Measurements from ENCODE around the gene CCDC9.
"Not testable (repeated sequence)": the region's sequence is repeated elsewhere in the genome, so short reads cannot be mapped to it uniquely, and the experiment has no call there.

Gene CCDC9

DNA sequence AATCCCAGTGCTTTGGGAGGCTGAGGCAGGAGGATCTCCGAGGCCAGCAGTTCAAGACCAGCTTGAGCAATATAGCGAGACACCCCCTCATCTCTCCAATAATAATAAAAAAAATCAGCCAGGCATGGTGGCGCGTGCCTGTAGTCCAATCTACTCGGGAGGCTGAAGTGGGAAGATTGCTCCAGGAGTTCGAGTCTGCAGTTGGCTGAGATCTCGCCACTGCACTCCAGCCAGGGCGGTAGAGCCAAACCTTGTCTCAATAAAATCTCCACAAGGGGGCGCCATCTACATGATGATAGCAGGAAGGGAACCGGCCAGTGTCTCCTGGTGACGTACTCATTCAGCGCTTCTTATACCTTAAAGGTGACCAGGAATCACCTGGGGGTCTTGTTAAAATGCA, 39.7 kb downstream of the CCDC9 start:
- WGBS, 2 experiments, result 24 to 26% methylated on average over 12 of the region's 12 CpGs
- no peak overlapping the region for H3K27ac ChIP-seq (ENCODE audit: insufficient read depth, low read depth, low read length, poor library complexity, severe bottlenecking)
- no peaks in the 10 kb centered on the region for H3K36me3 ChIP-seq (ENCODE audit: control insufficient read depth, insufficient read depth, low read length)
- no peak overlapping the region for H3K4me3 ChIP-seq (ENCODE audit: insufficient read depth, low read depth, low read length)
- H3K9me3 ChIP-seq (ENCODE audit: control insufficient read depth, low read length), result no peaks in the 10 kb centered on the region
- H3K4me1 ChIP-seq (ENCODE audit: control insufficient read depth, insufficient read depth, low read length), result no peaks in the 10 kb centered on the region
- no peaks in the 10 kb centered on the region for H3K27me3 ChIP-seq (ENCODE audit: control insufficient read depth, insufficient read depth, low read length, poor library complexity, severe bottlenecking)

GRCh38 chr19:47300867-47301266, 44.5 kb downstream of the CCDC9 start:
- not testable (repeated sequence) for H3K9me3 ChIP-seq (ENCODE audit: control insufficient read depth, low read length); H3K4me1 ChIP-seq (ENCODE audit: control insufficient read depth, insufficient read depth, low read length)
- WGBS, 2 experiments, result 93% methylated on average over 12 of the region's 14 CpGs

GRCh38 chr19:47302249-47302648, 45.9 kb downstream of the CCDC9 start:
- no peaks in the 10 kb centered on the region for H3K27me3 ChIP-seq (ENCODE audit: control insufficient read depth, insufficient read depth, low read length, poor library complexity, severe bottlenecking)
- no peaks in the 10 kb centered on the region for H3K36me3 ChIP-seq (ENCODE audit: control insufficient read depth, insufficient read depth, low read length)
- H3K4me1 ChIP-seq (ENCODE audit: control insufficient read depth, insufficient read depth, low read length), result no peaks in the 10 kb centered on the region
- 95 to 98% methylated on average over 10 of the region's 10 CpGs for WGBS, 2 experiments
- H3K4me3 ChIP-seq (ENCODE audit: insufficient read depth, low read depth, low read length), result no peak overlapping the region
- H3K9me3 ChIP-seq (ENCODE audit: control insufficient read depth, low read length), result no peaks in the 10 kb centered on the region
- H3K27ac ChIP-seq (ENCODE audit: insufficient read depth, low read depth, low read length, poor library complexity, severe bottlenecking), result no peak overlapping the region

More at GRCh38 chr19:47300867-47301266, 44.5 kb downstream of the CCDC9 start:
- not testable (repeated sequence) for H3K36me3 ChIP-seq (ENCODE audit: control insufficient read depth, insufficient read depth, low read length); H3K27me3 ChIP-seq (ENCODE audit: control insufficient read depth, insufficient read depth, low read length, poor library complexity, severe bottlenecking); H3K27ac ChIP-seq (ENCODE audit: insufficient read depth, low read depth, low read length, poor library complexity, severe bottlenecking); H3K4me3 ChIP-seq (ENCODE audit: insufficient read depth, low read depth, low read length)

GRCh38 chr19:47303966-47304365, 47.6 kb downstream of the CCDC9 start:
- Histone ChIP-seq H3K36me3 (ENCODE audit: control insufficient read depth, insufficient read depth, low read length) (no peaks in the 10 kb centered on the region), H3K27me3 (ENCODE audit: control insufficient read depth, insufficient read depth, low read length, poor library complexity, severe bottlenecking) (no peaks in the 10 kb centered on the region), H3K4me3 (ENCODE audit: insufficient read depth, low read depth, low read length) (no peak overlapping the region), H3K4me1 (ENCODE audit: control insufficient read depth, insufficient read depth, low read length) (no peaks in the 10 kb centered on the region), H3K27ac (ENCODE audit: insufficient read depth, low read depth, low read length, poor library complexity, severe bottlenecking) (no peak overlapping the region), H3K9me3 (ENCODE audit: control insufficient read depth, low read length) (no peaks in the 10 kb centered on the region)
- WGBS, 2 experiments, result 83 to 96% methylated on average over 5 to 6 of the region's 6 CpGs

- H3K4me1 ChIP-seq (ENCODE audit: control insufficient read depth, insufficient read depth, low read length), result no peaks in the 10 kb centered on the region
- H3K4me3 ChIP-seq (ENCODE audit: insufficient read depth, low read depth, low read length), result no peak overlapping the region
- H3K27ac ChIP-seq (ENCODE audit: insufficient read depth, low read depth, low read length, poor library complexity, severe bottlenecking), result no peak overlapping the region
- 21 to 24% methylated on average over 14 of the region's 14 CpGs for WGBS, 2 experiments
- no peaks in the 10 kb centered on the region for H3K36me3 ChIP-seq (ENCODE audit: control insufficient read depth, insufficient read depth, low read length)
- no peaks in the 10 kb centered on the region for H3K9me3 ChIP-seq (ENCODE audit: control insufficient read depth, low read length)
- no peaks in the 10 kb centered on the region for H3K27me3 ChIP-seq (ENCODE audit: control insufficient read depth, insufficient read depth, low read length, poor library complexity, severe bottlenecking)
Measured at GRCh38 chr19:47305309-47305751, 49.0 kb downstream of the CCDC9 start.

DNA sequence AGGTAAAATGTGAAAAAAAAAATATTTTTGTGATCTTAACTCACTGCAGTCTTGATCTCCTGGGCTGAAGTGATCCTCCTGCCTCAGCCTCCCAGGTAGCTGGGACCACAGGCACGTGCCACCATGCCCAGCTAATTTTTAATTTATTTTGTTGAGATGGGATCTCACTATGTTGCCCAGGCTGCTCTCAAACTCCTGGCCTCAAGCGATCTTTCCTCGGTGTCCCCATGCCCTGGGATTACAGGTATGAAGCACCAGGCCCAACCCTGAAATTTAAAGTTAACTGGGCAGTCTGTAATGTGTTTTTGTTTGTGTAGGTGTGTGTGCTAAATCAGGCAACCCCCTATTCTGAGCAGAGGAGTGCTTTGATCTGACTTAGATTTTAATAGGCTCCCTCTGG, 50.0 kb downstream of the CCDC9 start:
- no peaks in the 10 kb centered on the region for H3K4me1 ChIP-seq (ENCODE audit: control insufficient read depth, insufficient read depth, low read length)
- H3K4me3 ChIP-seq (ENCODE audit: insufficient read depth, low read depth, low read length), result no peak overlapping the region
- no peaks in the 10 kb centered on the region for H3K36me3 ChIP-seq (ENCODE audit: control insufficient read depth, insufficient read depth, low read length)
- 86 to 92% methylated on average over 3 of the region's 3 CpGs for WGBS, 2 experiments
- H3K9me3 ChIP-seq (ENCODE audit: control insufficient read depth, low read length), result no peaks in the 10 kb centered on the region
- no peak overlapping the region for H3K27ac ChIP-seq (ENCODE audit: insufficient read depth, low read depth, low read length, poor library complexity, severe bottlenecking)
- H3K27me3 ChIP-seq (ENCODE audit: control insufficient read depth, insufficient read depth, low read length, poor library complexity, severe bottlenecking), result no peaks in the 10 kb centered on the region

DNA sequence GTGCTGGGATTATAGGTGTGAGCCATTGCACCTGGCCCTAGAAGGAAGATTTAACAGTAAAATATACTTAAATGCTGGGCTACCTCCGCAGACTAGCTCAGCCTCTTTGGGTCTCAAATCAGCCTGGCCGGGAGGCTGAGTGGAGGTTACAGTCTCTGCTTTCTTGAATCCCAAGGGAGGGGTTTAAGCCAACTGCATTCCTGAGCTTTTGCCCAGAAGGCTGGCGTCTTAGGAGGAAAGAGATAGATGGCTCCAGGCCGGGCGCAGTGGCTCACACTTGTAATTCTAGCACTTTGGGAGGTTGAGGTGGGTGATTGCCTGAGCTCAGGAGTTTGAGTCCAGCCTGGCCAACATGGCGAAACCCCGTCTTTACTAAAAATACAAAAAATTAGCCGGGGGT, 52.7 kb downstream of the CCDC9 start:
- H3K36me3 ChIP-seq (ENCODE audit: control insufficient read depth, insufficient read depth, low read length), result no peaks in the 10 kb centered on the region
- 86 to 89% methylated on average over 8 of the region's 8 CpGs for WGBS, 2 experiments
- no peak overlapping the region for H3K27ac ChIP-seq (ENCODE audit: insufficient read depth, low read depth, low read length, poor library complexity, severe bottlenecking)
- H3K27me3 ChIP-seq (ENCODE audit: control insufficient read depth, insufficient read depth, low read length, poor library complexity, severe bottlenecking), result no peaks in the 10 kb centered on the region
- no peaks in the 10 kb centered on the region for H3K4me1 ChIP-seq (ENCODE audit: control insufficient read depth, insufficient read depth, low read length)
- no peaks in the 10 kb centered on the region for H3K9me3 ChIP-seq (ENCODE audit: control insufficient read depth, low read length)
- H3K4me3 ChIP-seq (ENCODE audit: insufficient read depth, low read depth, low read length), result no peak overlapping the region

GRCh38 chr19:47309608-47310007, 53.3 kb downstream of the CCDC9 start, which contains the start of gene C5AR1:
C5AR1 (plus strand) TSS chr19:47309861; CDS start chr19:47309896, 35 bp downstream.
- Histone ChIP-seq H3K4me1 (ENCODE audit: control insufficient read depth, insufficient read depth, low read length) (no peaks in the 10 kb centered on the region), H3K4me3 (ENCODE audit: insufficient read depth, low read depth, low read length) (no peak within 1 kb of the TSS), H3K27ac (ENCODE audit: insufficient read depth, low read depth, low read length, poor library complexity, severe bottlenecking) (no peak within 1 kb of the TSS), H3K9me3 (ENCODE audit: control insufficient read depth, low read length) (no peaks in the 10 kb centered on the region), H3K27me3 (ENCODE audit: control insufficient read depth, insufficient read depth, low read length, poor library complexity, severe bottlenecking) (no peaks in the 10 kb centered on the region), H3K36me3 (ENCODE audit: control insufficient read depth, insufficient read depth, low read length) (no peaks in the 10 kb centered on the region)
- 64 to 67% methylated on average over 12 of the region's 12 CpGs for WGBS, 2 experiments

DNA sequence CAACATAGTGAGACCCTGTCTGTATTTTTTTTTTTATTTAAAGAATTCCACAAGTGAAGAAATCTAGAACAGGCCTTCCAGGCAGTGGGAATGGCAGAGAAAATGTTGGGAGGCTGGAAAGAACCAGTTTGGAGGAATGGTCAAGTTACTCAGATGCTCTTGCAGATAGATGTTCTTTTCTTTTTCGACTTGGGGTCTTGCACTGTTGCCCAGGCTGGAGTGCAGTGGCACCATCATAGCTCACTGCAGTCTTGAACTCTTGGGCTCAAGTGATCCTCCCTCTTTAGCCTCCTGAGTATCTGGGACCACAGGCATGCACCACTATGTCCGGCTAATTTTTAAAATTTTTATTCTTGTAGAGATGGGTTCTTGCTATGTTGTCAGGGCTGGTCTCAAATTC, 54.0 kb downstream of the CCDC9 start:
- Histone ChIP-seq H3K4me1 (ENCODE audit: control insufficient read depth, insufficient read depth, low read length) (no peaks in the 10 kb centered on the region), H3K4me3 (ENCODE audit: insufficient read depth, low read depth, low read length) (no peak overlapping the region), H3K36me3 (ENCODE audit: control insufficient read depth, insufficient read depth, low read length) (no peaks in the 10 kb centered on the region), H3K27ac (ENCODE audit: insufficient read depth, low read depth, low read length, poor library complexity, severe bottlenecking) (no peak overlapping the region), H3K9me3 (ENCODE audit: control insufficient read depth, low read length) (no peaks in the 10 kb centered on the region), H3K27me3 (ENCODE audit: control insufficient read depth, insufficient read depth, low read length, poor library complexity, severe bottlenecking) (no peaks in the 10 kb centered on the region)
- WGBS, 2 experiments, result 94 to 98% methylated on average over 2 of the region's 2 CpGs

GRCh38 chr19:47310819-47311218, 54.5 kb downstream of the CCDC9 start:
- no peaks in the 10 kb centered on the region for H3K9me3 ChIP-seq (ENCODE audit: control insufficient read depth, low read length)
- H3K27me3 ChIP-seq (ENCODE audit: control insufficient read depth, insufficient read depth, low read length, poor library complexity, severe bottlenecking), result no peaks in the 10 kb centered on the region
- H3K4me3 ChIP-seq (ENCODE audit: insufficient read depth, low read depth, low read length), result no peak overlapping the region
- H3K4me1 ChIP-seq (ENCODE audit: control insufficient read depth, insufficient read depth, low read length), result no peaks in the 10 kb centered on the region
- WGBS, 2 experiments, result 82% methylated on average over 5 of the region's 5 CpGs
- H3K27ac ChIP-seq (ENCODE audit: insufficient read depth, low read depth, low read length, poor library complexity, severe bottlenecking), result no peak overlapping the region
- no peaks in the 10 kb centered on the region for H3K36me3 ChIP-seq (ENCODE audit: control insufficient read depth, insufficient read depth, low read length)

Data from ectodermal cell (in vitro differentiated cells).